ENCODE measurements around the gene EBF3. TPM values are rescaled to one million over a fixed set of nuclear protein-coding genes. Genes with fewer than 3 reads are reported as not detected.

EBF3 gene
- total RNA-seq, 1 experiment from 2014 or later = not detected

- CTCF ChIA-PET = no interaction called here
- H3K9me2 ChIP-seq (replicated peaks; ENCODE audit: low read length) = no peaks in the 10 kb centered on the region
- no peaks in the 10 kb centered on the region for H3K79me2 ChIP-seq (ENCODE audit: low read length)
- no peak overlapping the region for H3K4me2 ChIP-seq (ENCODE audit: low read length)
- BruUV-seq (replicated peaks) = no TSS peak
- ATAC-seq (no peak), DNase-seq (no peak)
- no peaks in the 10 kb centered on the region for H3K4me1 ChIP-seq (ENCODE audit: insufficient read depth, low read length)
- no peak overlapping the region for H3K27ac ChIP-seq (ENCODE audit: low read length)
- H2AFZ ChIP-seq (ENCODE audit: low read length) = no peak overlapping the region
- no peaks in the 10 kb centered on the region for H3F3A ChIP-seq (ENCODE audit: low read length, unreplicated experiment)
- H3K36me3 ChIP-seq (ENCODE audit: low read depth, low read length) = no peaks in the 10 kb centered on the region
- intact Hi-C loops (cut with micrococcal nuclease) = no loop called here
- no peak overlapping the region for H3K4me3 ChIP-seq (ENCODE audit: low read length)
- POLR2A ChIA-PET (ENCODE audit: unreplicated experiment) = no interaction called here
- H3K27me3 ChIP-seq (ENCODE audit: low read length) = no peaks in the 10 kb centered on the region
- H3K9ac ChIP-seq (ENCODE audit: low read length) = no peak overlapping the region
- no peaks in the 10 kb centered on the region for H4K20me1 ChIP-seq (ENCODE audit: low read length)
- no peaks in the 10 kb centered on the region for H3K9me3 ChIP-seq (ENCODE audit: low read length)
- TF ChIP-seq EZH2phosphoT487 (IDR thresholded peaks at IDR 0.05; ENCODE audit: borderline replicate concordance, low read length) = no peak
- TF ChIP-seq CTCF (conservative IDR thresholded peaks at IDR 0.05; ENCODE audit: low read depth, low read length) = no peak
- TF ChIP-seq EZH2 (IDR thresholded peaks at IDR 0.05; ENCODE audit: low read length, unreplicated experiment) = no peak
These were observed 31.9 kb downstream of the EBF3 start for GRCh38 chr10:129932182-129932581.

- BruUV-seq (replicated peaks) = no TSS peak
- ATAC-seq (no peak), DNase-seq (no peak)
- intact Hi-C loops (cut with micrococcal nuclease) = no loop called here
- Histone ChIP-seq H2AFZ (ENCODE audit: low read length) (no peak overlapping the region), H3K27me3 (ENCODE audit: low read length) (no peaks in the 10 kb centered on the region), H3K79me2 (ENCODE audit: low read length) (no peaks in the 10 kb centered on the region), H3K36me3 (ENCODE audit: low read depth, low read length) (no peaks in the 10 kb centered on the region), H3K9me2 (replicated peaks; ENCODE audit: low read length) (no peaks in the 10 kb centered on the region), H3K4me3 (ENCODE audit: low read length) (no peak overlapping the region), H3K9me3 (ENCODE audit: low read length) (no peaks in the 10 kb centered on the region), H3K4me1 (ENCODE audit: insufficient read depth, low read length) (no peaks in the 10 kb centered on the region), H4K20me1 (ENCODE audit: low read length) (no peaks in the 10 kb centered on the region), H3K27ac (ENCODE audit: low read length) (no peak overlapping the region), H3F3A (ENCODE audit: low read length, unreplicated experiment) (no peaks in the 10 kb centered on the region), H3K4me2 (ENCODE audit: low read length) (no peak overlapping the region), H3K9ac (ENCODE audit: low read length) (no peak overlapping the region)
- TF ChIP-seq EZH2 (IDR thresholded peaks at IDR 0.05; ENCODE audit: low read length, unreplicated experiment) (no peak), CTCF (conservative IDR thresholded peaks at IDR 0.05; ENCODE audit: low read depth, low read length) (no peak), EZH2phosphoT487 (IDR thresholded peaks at IDR 0.05; ENCODE audit: borderline replicate concordance, low read length) (no peak)
- ChIA-PET POLR2A (ENCODE audit: unreplicated experiment) (no interaction called here), CTCF (no interaction called here)
These were observed 34.5 kb downstream of the EBF3 start for GRCh38 chr10:129929343-129930292.
